ENCODE results near the gene RAB36.
A peak's percentile ranks its signal among the peaks of the same experiment; 100 is the strongest.

Gene RAB36

GRCh38 chr22:23182309-23183060, 37.2 kb downstream of the RAB36 start:
- H3K4me3 ChIP-seq: peak overlapping the region; percentile 69 to 74
- no peaks in the 10 kb centered on the region for H3K36me3 ChIP-seq
- intact Hi-C loops (cut with DNase I; ENCODE audit: low total_unique reads): no loop called here
- TF ChIP-seq CTCF (IDR thresholded peaks at IDR 0.05): no peak
- H3K27me3 ChIP-seq: no peaks in the 10 kb centered on the region
- H3K9me3 ChIP-seq: no peaks in the 10 kb centered on the region
- peaks cover 0 to 74% (median 60%) of the 10 kb centered on the region in 4 donors for H3K4me1 ChIP-seq
- no peak for DNase-seq
- peak overlapping the region; percentile 76 to 96 for H3K27ac ChIP-seq

GRCh38 chr22:23183061-23183698, 37.9 kb downstream of the RAB36 start:
- H3K4me3 ChIP-seq: peak overlapping the region; percentile 69 to 74
- no peaks in the 10 kb centered on the region for H3K36me3 ChIP-seq
- H3K9me3 ChIP-seq: no peaks in the 10 kb centered on the region
- H3K27ac ChIP-seq: peak overlapping the region; percentile 76 to 96
- intact Hi-C loops (cut with DNase I; ENCODE audit: low total_unique reads): no loop called here
- no peak for TF ChIP-seq CTCF (IDR thresholded peaks at IDR 0.05)
- no peaks in the 10 kb centered on the region for H3K27me3 ChIP-seq
- H3K4me1 ChIP-seq: peaks cover 0 to 80% (median 66%) of the 10 kb centered on the region in 4 donors
- DNase-seq: peak; percentile 60 to 85

- no peaks in the 10 kb centered on the region for H3K36me3 ChIP-seq
- H3K4me3 ChIP-seq: peak overlapping the region; percentile 69 to 74
- intact Hi-C loops (cut with DNase I; ENCODE audit: low total_unique reads): no loop called here
- peaks cover 0 to 80% (median 60%) of the 10 kb centered on the region in 4 donors for H3K4me1 ChIP-seq
- no peak for DNase-seq
- peak overlapping the region; percentile 66 to 76 for H3K27ac ChIP-seq
- H3K9me3 ChIP-seq: no peaks in the 10 kb centered on the region
- H3K27me3 ChIP-seq: no peaks in the 10 kb centered on the region
- no peak for TF ChIP-seq CTCF (IDR thresholded peaks at IDR 0.05)
These were observed 39.0 kb downstream of the RAB36 start for GRCh38 chr22:23184100-23184763.

- intact Hi-C loops (cut with DNase I; ENCODE audit: low total_unique reads): no loop called here
- TF ChIP-seq CTCF (IDR thresholded peaks at IDR 0.05): no peak
- Histone ChIP-seq H3K27ac (peak overlapping the region; percentile 66 to 76), H3K9me3 (no peaks in the 10 kb centered on the region), H3K27me3 (no peaks in the 10 kb centered on the region), H3K36me3 (no peaks in the 10 kb centered on the region), H3K4me3 (no peak overlapping the region), H3K4me1 (peaks cover 0 to 80% (median 55%) of the 10 kb centered on the region in 4 donors)
- no peak for DNase-seq
These were observed 39.5 kb downstream of the RAB36 start for GRCh38 chr22:23184764-23185113.

GRCh38 chr22:23187211-23187610, 41.9 kb downstream of the RAB36 start:
- intact Hi-C loops (cut with DNase I; ENCODE audit: low total_unique reads): no loop called here
- H3K9me3 ChIP-seq: no peaks in the 10 kb centered on the region
- no peak overlapping the region for H3K4me3 ChIP-seq
- no peaks in the 10 kb centered on the region for H3K27me3 ChIP-seq
- no peak for TF ChIP-seq CTCF (IDR thresholded peaks at IDR 0.05)
- peak overlapping the region; percentile 63 to 72 for H3K27ac ChIP-seq
- H3K4me1 ChIP-seq: peaks cover 0 to 79% (median 44%) of the 10 kb centered on the region in 4 donors
- H3K36me3 ChIP-seq: peaks cover 0 to 9% (median 6%) of the 10 kb centered on the region in 3 donors
- no peak for DNase-seq
